HG03108 (cell line): ENCODE measurements around the gene SEC24D.
A peak's percentile ranks its signal among the peaks of the same experiment; 100 is the strongest.

Source experiments
- ATAC-seq: cut with Tn5 transposase; IDR thresholded peaks from one replicate; pipeline ENCODE4 v1.9.1; 2021; ENCODE audit warnings: moderate library complexity; ENCODE audit not compliant: unreplicated experiment

Gene SEC24D

GRCh38 chr4:118843237-118843636 is 7.3 kb upstream of the SEC24D start:
- no peak for ATAC-seq

- ATAC-seq, result no peak
Observed at GRCh38 chr4:118842055-118842454, 6.1 kb upstream of the SEC24D start.

- ATAC-seq, result no peak
Observed at GRCh38 chr4:118839221-118839927, 3.4 kb upstream of the SEC24D start.

GRCh38 chr4:118837121-118837507 is 1.2 kb upstream of the SEC24D start:
- ATAC-seq, result no peak

GRCh38 chr4:118836301-118837120 is 585 bp upstream of the SEC24D start:
- ATAC-seq, result peak; percentile 30

- ATAC-seq, result peak; percentile 77
Observed at GRCh38 chr4:118834960-118835569, 861 bp downstream of the SEC24D start.

GRCh38 chr4:118834070-118834469 is 1.9 kb downstream of the SEC24D start:
- no peak for ATAC-seq

GRCh38 chr4:118833192-118833820 is 2.6 kb downstream of the SEC24D start:
- ATAC-seq, result no peak

GRCh38 chr4:118829107-118829506 is 6.8 kb downstream of the SEC24D start:
- no peak for ATAC-seq

GRCh38 chr4:118826723-118827444 is 9.0 kb downstream of the SEC24D start:
- ATAC-seq, result no peak

GRCh38 chr4:118825799-118826198 is 10.1 kb downstream of the SEC24D start:
- no peak for ATAC-seq

- ATAC-seq, result no peak
Observed at GRCh38 chr4:118824141-118824540, 11.8 kb downstream of the SEC24D start.

GRCh38 chr4:118823471-118823870 is 12.5 kb downstream of the SEC24D start:
- no peak for ATAC-seq

- ATAC-seq, result no peak
Observed at GRCh38 chr4:118821590-118822293, 14.2 kb downstream of the SEC24D start.

- no peak for ATAC-seq
Observed at GRCh38 chr4:118817178-118817930, 18.6 kb downstream of the SEC24D start.

GRCh38 chr4:118816538-118817177 is 19.3 kb downstream of the SEC24D start:
- no peak for ATAC-seq

- ATAC-seq, result no peak
Observed at GRCh38 chr4:118814891-118815290, 21.0 kb downstream of the SEC24D start.

GRCh38 chr4:118814058-118814457 is 21.9 kb downstream of the SEC24D start:
- ATAC-seq, result no peak

- no peak for ATAC-seq
Observed at GRCh38 chr4:118813561-118813960, 22.4 kb downstream of the SEC24D start.
